Endometrial microvascular endothelial cells (primary cell): ENCODE results near the gene MACROH2A1. TPM values are rescaled to one million over a fixed set of nuclear protein-coding genes. Genes with fewer than 3 reads are reported as not detected.

Experiments used
- in situ Hi-C: cut with HindIII; loops from 2 replicates; pipeline ENCODE4 v1.10.0; 2017; ENCODE audit warnings: low sequenced_read_pairs, low pct_unique_long_range_greater_than_20kb; ENCODE audit errors: inconsistent ontology term
- total RNA-seq: library from RNA; depleted of rRNA; stranded (reverse); fragments of >200 nt; gene quantifications from one replicate; pipeline ENCODE4 v1.2.3, GENCODE V29; 2015; ENCODE audit errors: inconsistent ontology term

The MACROH2A1 gene
- total RNA-seq, 1 donor from 2014 or later: 139 TPM

- in situ Hi-C loops: no loop called here
Observed at GRCh38 chr5:135437796-135438560, 38.9 kb upstream of the MACROH2A1 start.

GRCh38 chr5:135437422-135437795 lies 38.4 kb upstream of the MACROH2A1 start:
- in situ Hi-C loops: no loop called here

- in situ Hi-C loops: no loop called here
Observed at GRCh38 chr5:135436951-135437418, 38.0 kb upstream of the MACROH2A1 start.

GRCh38 chr5:135435467-135436330 lies 36.7 kb upstream of the MACROH2A1 start:
- in situ Hi-C loops: no loop called here

- in situ Hi-C loops: no loop called here
Observed at GRCh38 chr5:135434591-135435466, 35.8 kb upstream of the MACROH2A1 start.

- in situ Hi-C loops: no loop called here
Observed at GRCh38 chr5:135433681-135434426, 34.8 kb upstream of the MACROH2A1 start.

GRCh38 chr5:135432113-135432512 lies 33.1 kb upstream of the MACROH2A1 start:
- in situ Hi-C loops: no loop called here

GRCh38 chr5:135430135-135430437 lies 31.1 kb upstream of the MACROH2A1 start:
- in situ Hi-C loops: no loop called here

GRCh38 chr5:135429301-135430134 lies 30.5 kb upstream of the MACROH2A1 start:
- in situ Hi-C loops: no loop called here

GRCh38 chr5:135428586-135428985 lies 29.6 kb upstream of the MACROH2A1 start:
- in situ Hi-C loops: no loop called here

GRCh38 chr5:135426102-135427082 lies 27.4 kb upstream of the MACROH2A1 start:
- in situ Hi-C loops: no loop called here

GRCh38 chr5:135425641-135426040 lies 26.6 kb upstream of the MACROH2A1 start:
- in situ Hi-C loops: no loop called here

GRCh38 chr5:135423846-135424168 lies 24.8 kb upstream of the MACROH2A1 start:
- in situ Hi-C loops: no loop called here

GRCh38 chr5:135423146-135423845 lies 24.3 kb upstream of the MACROH2A1 start:
- in situ Hi-C loops: no loop called here

GRCh38 chr5:135422419-135422818 lies 23.4 kb upstream of the MACROH2A1 start:
- in situ Hi-C loops: no loop called here

GRCh38 chr5:135417083-135417482 lies 18.1 kb upstream of the MACROH2A1 start:
- in situ Hi-C loops: no loop called here
